Measurements from ENCODE around the gene REPIN1. TPM values are rescaled to one million over a fixed set of nuclear protein-coding genes. Genes with fewer than 3 reads are reported as not detected.

REPIN1 gene
- total and polyA plus RNA-seq, 9 of the 15 experiments (the other 6 are each of a cell fraction or from before 2014, with no cell fraction given), result 8.1 to 283 (median 94.3) TPM

GRCh38 chr7:150378853-150379440, 10.3 kb downstream of the REPIN1 start, which contains the start of gene ZNF775 (continued):
- TF ChIP-seq EWSR1 (IDR thresholded peaks at IDR 0.05; ENCODE audit: borderline replicate concordance, low read depth, partially characterized antibody) (no peak), ZNF830 (CRISPR knock-in tag; IDR thresholded peaks at IDR 0.05) (peak; percentile 97), TBP (optimal IDR thresholded peaks at IDR 0.05; ENCODE audit: low read depth, low read length) (peak; percentile 66), POLR2B (IDR thresholded peaks at IDR 0.05; ENCODE audit: low read depth, partially characterized antibody) (peak; percentile 76), PURB (CRISPR knock-in tag; IDR thresholded peaks at IDR 0.05; ENCODE audit: low read depth) (no peak), ESRRA (IDR thresholded peaks at IDR 0.05; ENCODE audit: borderline replicate concordance, low read depth) (peak; percentile 85), GABPB1 (CRISPR knock-in tag; IDR thresholded peaks at IDR 0.05) (peak; percentile 64), TCF7 (IDR thresholded peaks at IDR 0.05; ENCODE audit: borderline replicate concordance) (peak; percentile 97), TAL1 (IDR thresholded peaks at IDR 0.05) (no peak), USF2 (CRISPR knock-in tag; IDR thresholded peaks at IDR 0.05) (peak; percentile 96), RFX5 (IDR thresholded peaks at IDR 0.05; ENCODE audit: low read depth, low read length) (no peak; the same call in 1 of the 2 replicates), THAP7 (CRISPR knock-in tag; IDR thresholded peaks at IDR 0.05) (peak; percentile 85; the same call in 1 of the 2 replicates), MAFG (tag; conservative IDR thresholded peaks at IDR 0.05) (no peak), HOMEZ (CRISPR knock-in tag; IDR thresholded peaks at IDR 0.05) (0 out of 2 replicates have a peak, but pooled peaks have one; percentile 10), XRCC3 (IDR thresholded peaks at IDR 0.05) (no peak), RHOXF2B (CRISPR knock-in tag; conservative IDR thresholded peaks at IDR 0.05) (0 out of 2 replicates have a peak, but pooled peaks have one; percentile 18)

All from K562 (cell line).